HG03060 (cell line): ENCODE data around the gene RIOK3.

ENCODE experiments used
- ATAC-seq: cut with Tn5 transposase; IDR thresholded peaks from one replicate; pipeline ENCODE4 v1.9.1; 2021; ENCODE audit warnings: low read depth, moderate number of reproducible peaks; ENCODE audit not compliant: unreplicated experiment

The RIOK3 gene

GRCh38 chr18:23526501-23527063 lies 73.5 kb downstream of the RIOK3 start:
- ATAC-seq = no peak

GRCh38 chr18:23528580-23529472 lies 75.7 kb downstream of the RIOK3 start:
- no peak for ATAC-seq

GRCh38 chr18:23529604-23530003 lies 76.5 kb downstream of the RIOK3 start:
- no peak for ATAC-seq

GRCh38 chr18:23530195-23530594 lies 77.1 kb downstream of the RIOK3 start:
- ATAC-seq = no peak

- no peak for ATAC-seq
Observed at GRCh38 chr18:23531912-23532311, 78.8 kb downstream of the RIOK3 start.
